ENCODE results near the gene RBM17. TPM values are rescaled to one million over a fixed set of nuclear protein-coding genes. Genes with fewer than 3 reads are reported as not detected.

RBM17 gene
- total RNA-seq, 1 experiment from 2014 or later: 65.4 TPM

- intact Hi-C loops (cut with micrococcal nuclease; ENCODE audit: unreplicated experiment) (no loop called here), in situ Hi-C loops (cut with HindIII; ENCODE audit: low pct_unique_long_range_greater_than_20kb, low sequenced_read_pairs) (no loop called here)
- Histone ChIP-seq H3K27ac (ENCODE audit: low read length) (no peak overlapping the region), H3K27me3 (ENCODE audit: control insufficient read depth, insufficient read depth, low read length) (no peaks in the 10 kb centered on the region), H3K9me3 (ENCODE audit: control insufficient read depth, insufficient read depth, low read depth, low read length) (no peaks in the 10 kb centered on the region), H3K4me1 (ENCODE audit: control insufficient read depth, insufficient read depth, low read length) (no peaks in the 10 kb centered on the region), H3K36me3 (ENCODE audit: control insufficient read depth, insufficient read depth, low read length) (no peaks in the 10 kb centered on the region), H3K4me3 (ENCODE audit: low read depth in 2 of 2, low read length in 2 of 2) (no peak overlapping the region)
- no peak for DNase-seq (ENCODE audit: low read depth, low spot score)
- no TSS peak for BruUV-seq (replicated peaks)
- 0 out of 2 replicates have a peak, but pooled peaks have one; percentile 37 for ATAC-seq
- CTCF ChIA-PET: interaction anchor here (0.6 kb wide), 2 partner anchors 36 to 155 kb away, joined by 4 to 7 read pairs; no protein-coding TSS in a partner anchor
- POLR2A ChIA-PET: interaction anchor here (0.7 kb wide), 1 partner anchor 10 kb away, joined by 3 read pairs; no protein-coding TSS in a partner anchor
- TF ChIP-seq SIN3A (IDR thresholded peaks at IDR 0.05; ENCODE audit: borderline replicate concordance, insufficient read depth, low read depth, low read length) (no peak), REST (IDR thresholded peaks at IDR 0.05; ENCODE audit: insufficient read depth in 1 of 2, low read depth in 2 of 2, low read length in 1 of 2) (no peak), CTCF (IDR thresholded peaks at IDR 0.05) (no peak), TCF7L2 (IDR thresholded peaks at IDR 0.05; ENCODE audit: low read depth, low read length) (no peak), POLR2AphosphoS5 (IDR thresholded peaks at IDR 0.05; ENCODE audit: low read depth, low read length) (no peak)
These were observed 46.2 kb downstream of the RBM17 start for GRCh38 chr10:6135039-6135438.

DNA sequence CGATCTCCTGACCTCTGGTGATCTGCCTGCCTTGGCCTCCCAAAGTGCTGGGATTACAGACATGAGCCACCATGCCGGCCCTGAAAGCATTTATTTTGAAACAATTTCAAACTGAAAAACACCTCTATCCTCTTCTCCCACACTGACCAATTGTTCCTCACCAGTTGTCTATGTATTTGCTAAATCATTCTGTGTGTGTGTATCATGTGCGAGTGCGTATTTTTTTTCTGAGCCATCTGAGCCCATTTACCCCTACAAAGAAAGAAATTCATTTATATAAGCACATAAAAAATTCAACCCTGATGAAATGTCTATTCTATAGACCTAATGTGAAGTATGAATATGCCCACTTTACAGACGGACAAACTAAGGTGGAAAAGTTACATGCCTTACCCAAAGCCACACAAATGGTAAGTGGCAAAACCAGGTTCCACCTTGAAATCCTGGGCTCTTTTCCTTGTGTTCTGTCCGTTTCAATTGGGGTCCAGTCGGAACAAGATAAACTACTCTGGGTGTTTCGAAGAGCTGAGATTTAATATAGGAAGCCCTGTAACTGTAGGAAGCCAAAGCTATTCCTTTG, 46.8 kb downstream of the RBM17 start:
- H3K36me3 ChIP-seq (ENCODE audit: control insufficient read depth, insufficient read depth, low read length): no peaks in the 10 kb centered on the region
- no peak overlapping the region for H3K4me3 ChIP-seq (ENCODE audit: low read depth in 2 of 2, low read length in 2 of 2)
- H3K27ac ChIP-seq (ENCODE audit: low read length): no peak overlapping the region
- POLR2A ChIA-PET: no interaction called here
- no peaks in the 10 kb centered on the region for H3K9me3 ChIP-seq (ENCODE audit: control insufficient read depth, insufficient read depth, low read depth, low read length)
- TF ChIP-seq CTCF (IDR thresholded peaks at IDR 0.05): no peak
- no peak for TF ChIP-seq SIN3A (IDR thresholded peaks at IDR 0.05; ENCODE audit: borderline replicate concordance, insufficient read depth, low read depth, low read length)
- TF ChIP-seq TCF7L2 (IDR thresholded peaks at IDR 0.05; ENCODE audit: low read depth, low read length): no peak
- DNase-seq (ENCODE audit: low read depth, low spot score): no peak
- no peak for ATAC-seq
- no peaks in the 10 kb centered on the region for H3K4me1 ChIP-seq (ENCODE audit: control insufficient read depth, insufficient read depth, low read length)
- intact Hi-C loops (cut with micrococcal nuclease; ENCODE audit: unreplicated experiment): no loop called here
- no TSS peak for BruUV-seq (replicated peaks)
- CTCF ChIA-PET: no interaction called here
- in situ Hi-C loops (cut with HindIII; ENCODE audit: low pct_unique_long_range_greater_than_20kb, low sequenced_read_pairs): no loop called here
- no peaks in the 10 kb centered on the region for H3K27me3 ChIP-seq (ENCODE audit: control insufficient read depth, insufficient read depth, low read length)

Measured in Panc1 (cell line).